Hematopoietic multipotent progenitor cell (in vitro differentiated cells): Measurements from ENCODE around the gene PRKCA. TPM values are rescaled to one million over a fixed set of nuclear protein-coding genes. Genes with fewer than 3 reads are reported as not detected.
"Not testable (repeated sequence)": the region's sequence is repeated elsewhere in the genome, so short reads cannot be mapped to it uniquely, and the experiment has no call there.

Experiments
- DNase-seq, 3 donors: peaks; one replicate each; pipeline ENCODE4 v3.0.0-alpha.2; 2011 to 2015; ENCODE audit warnings: low read depth in 2 of 3, low spot score in 2 of 3
- total RNA-seq: library from RNA; depleted of rRNA; stranded (reverse); fragments of >200 nt; gene quantifications from one replicate; pipeline ENCODE4 v1.2.3, GENCODE V29; 2012

PRKCA gene
- total RNA-seq, 1 donor: 0.54 TPM

DNA sequence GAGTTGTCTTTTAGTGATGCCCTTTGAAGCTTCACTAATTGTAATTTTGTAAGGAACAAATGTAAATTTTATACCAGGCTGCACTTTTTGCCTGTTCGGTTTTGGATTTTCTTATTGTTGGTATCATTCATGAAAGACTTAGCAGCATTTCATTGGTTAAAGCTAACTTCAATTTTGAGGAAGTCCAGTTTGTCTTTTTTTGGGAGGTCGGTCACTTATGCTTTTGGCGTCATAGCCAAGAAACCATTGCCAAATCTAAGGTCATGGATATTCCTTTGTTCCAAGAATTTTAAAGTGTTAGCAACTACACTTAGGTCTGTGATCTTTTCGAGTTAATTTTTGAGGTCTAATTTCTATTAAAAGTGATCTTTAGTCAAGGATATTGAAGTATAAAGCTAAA lies 77.1 kb downstream of the PRKCA start:
- DNase-seq: no peak

DNA sequence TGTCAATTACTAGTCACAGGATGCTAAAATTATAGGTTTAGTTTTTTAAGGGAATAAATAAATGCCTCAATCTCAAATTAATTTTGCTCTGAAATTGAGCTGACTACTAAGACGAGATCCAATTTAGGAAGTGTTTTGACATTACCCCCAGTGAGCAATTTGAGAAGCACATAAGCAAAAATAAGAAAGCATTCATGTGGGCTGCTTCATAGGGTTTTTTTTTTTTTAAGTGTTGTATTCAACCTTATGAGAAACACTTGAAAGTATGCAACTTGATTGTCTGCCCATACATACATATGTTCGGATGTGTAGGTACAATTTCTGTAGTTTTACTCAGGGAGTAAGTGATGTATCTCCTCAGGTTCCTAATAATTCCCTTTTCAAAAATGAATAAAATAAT lies 77.6 kb downstream of the PRKCA start:
- no peak for DNase-seq

DNA sequence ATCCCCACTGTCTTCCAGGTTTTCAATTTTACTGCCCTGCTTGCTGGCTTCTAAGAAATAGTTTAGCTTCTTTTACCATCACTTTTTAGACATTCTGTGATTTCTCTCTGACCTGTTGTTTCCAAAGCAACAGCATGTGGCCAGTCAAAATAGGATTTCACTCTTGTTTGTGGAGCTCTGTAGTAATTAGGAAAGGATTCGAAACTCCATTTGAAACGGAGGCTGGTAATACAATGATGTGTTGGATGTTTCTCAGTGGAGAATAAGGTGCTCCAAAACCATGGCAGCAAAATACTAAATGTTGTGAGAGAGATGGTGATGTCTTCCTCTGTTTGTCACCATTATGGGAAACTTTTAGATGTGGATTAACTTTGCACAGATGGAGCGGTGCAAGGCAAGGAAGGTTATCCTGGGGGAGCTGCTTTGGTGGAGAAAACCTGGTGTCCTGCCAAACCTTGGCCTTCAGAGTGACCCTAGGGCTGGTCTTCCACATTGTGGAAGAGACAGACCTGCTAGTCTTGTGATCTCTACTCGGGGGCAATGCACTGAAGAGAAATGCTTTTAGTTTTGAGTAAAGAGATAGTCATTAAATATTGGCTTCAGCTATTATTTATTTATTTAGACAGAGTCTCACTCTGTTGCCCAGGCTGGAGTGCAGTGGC lies 79.4 kb downstream of the PRKCA start:
- DNase-seq: no peak

DNA sequence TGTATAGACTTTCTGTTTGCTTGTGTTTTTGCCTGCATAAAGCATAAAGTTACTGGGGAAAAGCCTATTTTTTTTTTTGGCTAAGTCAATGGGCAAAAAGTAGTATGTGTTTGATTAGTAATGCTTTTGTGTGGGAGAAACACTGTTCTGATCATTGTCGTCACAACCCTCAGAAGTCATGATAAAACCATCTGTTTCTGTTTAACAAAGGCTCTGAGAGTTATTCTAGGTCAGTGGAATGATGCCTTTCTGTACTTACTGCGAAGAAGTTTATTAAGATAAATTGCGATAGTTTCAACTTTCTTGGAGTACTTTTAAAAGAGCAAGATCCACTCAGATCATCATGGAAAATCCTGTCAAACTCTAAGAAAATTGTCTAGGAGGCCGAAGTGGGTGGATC lies 80.9 kb downstream of the PRKCA start:
- DNase-seq: no peak

DNA sequence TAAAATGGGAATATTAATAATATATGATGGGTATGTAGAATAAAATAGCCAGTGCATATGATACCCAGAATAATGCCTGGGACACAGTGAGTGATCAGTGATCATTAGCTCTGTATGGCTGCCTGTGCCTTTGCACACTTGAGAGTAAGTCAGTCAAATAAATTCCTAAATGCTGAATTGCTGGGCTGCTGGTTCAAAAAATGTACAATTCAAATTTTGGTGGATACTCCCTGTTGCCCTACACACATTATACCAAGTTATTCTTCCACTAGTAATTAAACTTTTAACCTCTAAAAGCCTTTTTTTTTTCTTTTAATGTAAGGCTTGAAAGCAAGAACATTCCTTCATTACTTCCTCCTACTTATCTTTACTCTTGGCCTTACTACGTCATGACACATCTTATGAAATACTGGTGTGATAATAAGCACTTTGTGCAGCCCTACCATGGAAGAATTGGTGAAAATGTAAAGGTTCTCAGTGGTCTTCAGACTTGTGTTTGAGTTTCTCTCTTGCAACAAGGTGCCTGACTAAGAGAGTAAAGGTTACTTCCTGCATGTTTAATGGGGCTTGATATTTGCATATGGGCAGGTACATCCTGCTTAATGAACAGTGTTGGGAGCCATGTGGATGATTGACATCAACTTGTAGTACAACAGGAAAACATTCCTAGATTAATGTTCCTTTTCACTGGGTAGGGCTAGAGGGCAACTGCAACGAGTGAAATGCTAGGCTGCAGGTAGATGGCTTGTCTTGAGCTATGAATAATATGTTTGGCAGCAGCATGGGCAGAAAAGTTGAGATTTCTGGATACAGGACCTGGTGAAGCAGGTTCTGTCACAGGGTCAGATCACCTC lies 84.3 kb downstream of the PRKCA start:
- DNase-seq: no peak

DNA sequence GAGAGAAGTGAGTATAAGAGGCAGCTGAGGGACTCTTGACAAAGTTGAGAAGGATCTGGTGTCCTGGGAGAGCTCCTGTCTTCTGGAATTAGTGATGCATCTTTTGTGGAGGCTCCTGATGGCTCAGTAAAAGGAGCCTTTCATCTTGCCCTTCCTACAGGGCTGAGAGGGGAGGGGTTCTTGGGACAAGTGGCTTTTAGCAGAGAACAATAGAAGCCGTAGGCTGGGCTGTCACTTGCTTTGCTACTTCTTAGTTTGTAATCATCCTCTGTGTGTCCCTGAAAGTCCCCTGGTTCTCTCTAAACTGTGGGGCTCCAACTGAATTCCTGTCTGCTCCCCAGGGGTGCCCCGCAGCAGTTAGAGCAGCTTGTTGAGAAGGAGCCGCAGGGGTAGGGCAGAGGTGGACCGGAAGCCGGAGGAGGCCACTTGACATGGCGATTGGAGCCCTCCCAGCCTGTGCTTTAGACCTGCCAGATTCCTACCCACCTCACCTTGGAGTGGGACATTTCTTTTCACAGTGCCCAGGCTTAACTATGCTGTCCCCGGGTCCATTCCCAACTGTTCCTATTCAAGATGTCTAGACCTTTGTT lies 85.1 kb downstream of the PRKCA start:
- DNase-seq: no peak

DNA sequence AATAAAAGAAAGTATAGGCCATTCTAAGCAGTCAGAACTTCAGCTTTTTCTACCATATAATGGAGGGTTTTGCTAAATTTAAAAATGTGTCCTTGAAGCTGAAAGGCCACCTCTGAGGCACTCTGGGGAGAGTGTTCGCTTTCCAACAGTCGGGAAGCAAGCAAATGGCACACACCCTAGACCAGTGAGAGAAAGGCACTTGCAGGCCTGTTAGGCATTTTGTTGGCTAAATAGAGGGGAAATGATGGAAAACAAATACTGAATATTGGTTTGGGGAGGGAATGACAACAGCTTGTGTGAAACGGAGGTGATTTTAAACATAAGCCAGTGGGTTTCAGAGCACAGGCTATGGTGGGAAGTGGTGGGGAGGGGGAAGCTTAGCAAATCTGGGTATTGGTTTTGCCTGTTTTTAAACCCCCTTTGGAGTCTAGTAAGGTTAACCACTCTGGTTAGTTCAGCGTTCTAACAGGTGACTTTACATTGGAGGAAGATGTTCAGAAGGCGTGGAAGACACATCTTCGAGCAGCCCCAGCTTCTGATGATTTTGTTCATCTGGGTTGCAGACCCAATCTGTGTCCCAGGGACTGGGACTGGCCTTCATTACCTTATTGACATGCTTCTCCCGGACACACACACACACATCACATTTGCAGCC lies 90.5 kb downstream of the PRKCA start:
- no peak for DNase-seq

DNA sequence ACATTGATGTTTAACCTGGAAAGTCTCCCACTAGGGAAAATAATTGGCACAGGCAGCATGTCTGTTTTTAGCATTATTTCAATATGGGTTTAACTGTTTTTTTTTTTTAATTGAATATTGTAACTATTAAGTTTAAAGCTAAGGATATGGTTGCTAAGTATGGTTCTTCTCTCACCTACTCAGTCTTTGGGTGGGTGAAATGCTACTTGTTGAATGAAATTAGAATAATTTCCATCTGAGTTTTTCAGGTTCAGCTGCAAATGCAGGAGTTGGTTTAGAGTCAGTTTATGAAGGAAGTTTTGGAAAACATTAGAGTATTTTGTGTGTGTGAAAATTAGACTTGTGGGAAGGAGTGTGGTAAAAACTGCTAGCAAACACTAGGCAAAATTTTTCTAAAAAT lies 93.5 kb downstream of the PRKCA start:
- no peak for DNase-seq

DNA sequence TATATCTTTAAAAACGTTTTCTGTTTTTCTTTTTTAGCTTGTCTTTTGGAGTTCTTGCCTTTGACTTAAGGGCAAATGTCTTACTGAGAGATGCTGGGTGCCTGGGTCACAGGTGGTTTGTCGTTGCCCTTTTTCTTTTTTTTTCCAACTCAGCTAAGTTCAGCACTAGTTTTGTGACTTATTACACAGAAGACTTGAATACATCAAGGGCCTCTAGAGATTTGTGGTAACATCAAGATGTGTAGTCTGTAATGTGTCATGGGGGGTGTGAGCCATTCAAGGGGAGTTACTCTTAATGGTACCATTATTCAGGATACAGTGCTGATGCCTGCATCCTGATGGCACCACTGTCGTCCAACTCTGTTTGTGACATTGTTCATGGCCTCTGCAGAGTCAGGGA lies 95.1 kb downstream of the PRKCA start:
- no peak for DNase-seq

DNA sequence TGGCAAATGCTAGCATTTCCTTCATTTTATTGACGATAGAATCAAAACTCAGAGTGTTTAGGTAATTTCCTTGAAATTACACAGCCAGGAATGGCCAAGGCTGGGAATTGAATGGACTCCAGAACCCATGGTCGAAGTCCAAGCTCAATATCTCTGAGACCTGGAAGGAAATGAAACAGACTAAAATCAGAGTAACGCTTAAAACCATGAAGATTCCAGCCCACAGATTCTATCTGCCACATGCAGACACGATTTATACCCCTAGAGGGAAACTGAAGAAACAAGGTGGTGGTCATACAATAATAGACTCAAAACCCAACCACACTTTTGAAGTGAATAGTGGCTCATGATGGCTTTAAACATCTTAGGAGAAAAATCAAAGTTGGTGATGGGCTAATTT lies 95.6 kb downstream of the PRKCA start:
- DNase-seq: no peak

DNA sequence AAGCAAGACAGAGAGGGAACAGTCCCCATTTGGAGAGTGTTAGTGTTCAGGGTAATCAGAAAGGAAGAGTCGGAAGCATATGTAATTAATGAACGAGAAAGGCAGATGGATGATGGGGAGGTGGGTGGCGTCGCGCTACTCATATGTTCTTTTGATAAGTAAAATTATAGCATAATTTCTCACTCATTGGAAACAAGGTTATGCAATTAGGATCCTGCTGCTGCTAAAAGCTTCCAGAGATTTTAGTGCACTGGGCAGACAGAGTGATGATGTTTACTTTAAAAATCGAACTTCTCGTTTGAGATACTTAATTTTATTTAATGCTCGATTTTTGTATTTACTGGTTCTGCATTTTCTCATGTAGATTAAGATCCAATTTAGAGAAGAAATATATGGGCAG lies 96.2 kb downstream of the PRKCA start:
- no peak for DNase-seq

DNA sequence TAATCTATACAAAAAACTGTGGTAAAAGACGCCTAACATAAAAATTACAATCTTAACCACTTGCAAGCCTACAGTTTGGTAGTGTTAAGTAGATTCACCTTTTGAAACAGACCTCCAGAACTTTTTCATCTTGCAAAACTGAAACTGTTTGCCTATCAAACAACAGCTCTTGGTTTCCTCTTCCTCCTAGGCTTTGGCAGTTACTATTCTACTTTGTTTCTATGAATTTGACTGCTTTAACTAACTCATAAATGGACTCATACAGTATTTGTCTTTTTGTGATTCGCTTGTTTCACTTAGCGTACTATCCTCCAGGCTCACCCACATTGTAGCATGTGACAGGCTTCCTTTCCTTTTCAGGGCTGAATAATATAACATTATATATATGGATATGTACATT lies 97.0 kb downstream of the PRKCA start:
- DNase-seq: peak in 1 of 3 donors; percentile 19

DNA sequence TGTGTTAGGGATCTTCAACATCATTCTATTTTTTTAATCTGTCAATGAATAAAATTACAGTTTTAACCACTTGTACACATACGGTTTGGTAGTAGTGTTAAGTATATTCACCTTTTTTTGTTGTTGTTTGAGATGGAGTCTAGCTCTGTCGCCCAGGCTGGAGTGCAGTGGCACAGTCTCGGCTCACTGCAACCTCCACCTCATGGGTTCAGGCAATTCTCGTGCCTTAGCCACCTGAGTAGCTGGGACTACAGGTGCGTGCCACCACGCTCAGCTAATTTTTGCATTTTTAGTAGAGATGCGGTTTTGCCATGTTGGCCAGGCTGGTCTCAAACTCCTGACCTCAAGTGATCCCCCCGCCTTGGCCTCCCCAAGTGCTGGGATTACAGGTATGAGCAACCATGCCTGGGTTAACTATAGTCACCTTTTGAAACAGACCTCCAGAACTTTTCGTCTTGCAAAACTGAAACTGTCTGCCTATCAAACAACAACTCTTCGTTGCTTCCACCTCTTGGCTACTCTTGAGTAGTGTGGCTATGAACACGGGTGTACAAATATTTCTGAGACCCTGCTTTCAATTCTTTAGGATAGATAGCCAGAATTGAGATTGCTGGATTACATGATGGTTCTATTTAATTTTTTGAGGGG lies 97.8 kb downstream of the PRKCA start:
- not testable (repeated sequence) for DNase-seq

DNA sequence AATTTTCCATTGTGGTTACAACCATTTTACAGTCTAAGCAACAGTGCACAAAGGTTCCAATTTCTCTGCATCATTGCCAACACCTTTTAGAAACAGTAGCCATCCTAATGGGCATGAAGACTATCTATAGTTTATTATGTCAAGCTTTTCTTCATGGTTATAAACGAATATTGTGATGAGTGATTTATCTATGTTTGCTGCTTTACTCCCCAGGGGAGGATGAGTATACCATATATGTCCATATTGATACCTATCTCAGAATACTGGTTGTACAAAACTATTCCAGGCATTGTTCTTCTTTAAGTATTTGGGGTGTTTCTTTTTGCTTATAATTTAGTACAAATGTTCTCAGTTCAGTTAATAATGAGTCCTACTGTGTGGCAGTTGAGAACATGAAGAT lies 98.3 kb downstream of the PRKCA start:
- DNase-seq: no peak

DNA sequence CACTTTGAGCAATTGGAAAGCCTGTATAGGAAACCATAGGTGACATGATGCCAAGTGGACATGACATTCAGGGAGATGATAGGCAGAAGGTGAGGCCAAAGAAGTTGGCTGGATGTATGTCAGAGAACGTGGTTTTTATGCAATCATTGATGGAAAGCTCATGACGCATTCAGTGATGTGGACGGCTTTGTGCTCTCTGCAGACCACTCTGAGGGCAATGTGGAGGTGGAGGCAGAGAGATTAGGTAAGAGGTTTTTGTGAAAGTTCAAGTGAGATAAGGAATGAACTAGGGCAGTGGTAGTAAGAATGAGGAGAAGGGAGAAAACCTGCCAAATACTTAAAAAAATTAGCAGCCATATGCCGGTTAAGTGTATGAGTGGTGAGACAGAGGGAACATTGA lies 99.0 kb downstream of the PRKCA start:
- DNase-seq: no peak

DNA sequence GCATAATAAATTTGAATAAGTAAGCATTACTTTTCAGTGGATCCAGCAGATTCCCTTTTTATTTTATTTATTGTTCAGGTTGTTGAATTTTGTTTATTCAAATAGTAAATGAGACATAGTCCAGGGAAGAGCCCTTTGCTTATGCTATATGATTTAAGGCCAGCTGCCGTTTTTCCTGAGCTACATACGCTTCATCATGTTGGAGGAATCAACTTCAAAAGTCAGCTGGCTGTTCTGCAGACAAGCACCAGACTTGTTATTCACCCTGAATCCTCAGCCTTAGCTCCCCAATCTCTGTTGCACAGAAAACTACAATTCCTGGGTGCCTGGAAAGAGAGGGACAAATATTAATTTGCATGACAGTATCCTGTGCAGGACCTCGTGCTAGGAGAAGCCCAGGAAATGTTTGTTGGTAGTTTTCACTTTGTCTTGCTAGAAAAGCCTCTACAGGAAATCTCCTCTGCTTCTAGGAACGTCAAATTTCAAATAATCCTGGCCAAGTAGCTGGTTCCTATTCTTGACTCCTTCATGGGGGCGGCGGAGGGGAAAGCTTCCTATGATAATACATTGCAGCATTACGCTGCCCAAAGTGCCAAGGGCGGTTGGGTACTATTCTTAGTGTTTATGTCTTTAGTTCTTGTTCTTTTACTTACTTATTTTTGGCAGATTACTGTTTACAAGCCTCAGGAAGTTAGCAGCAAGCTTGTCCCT lies 101.6 kb downstream of the PRKCA start:
- no peak for DNase-seq

DNA sequence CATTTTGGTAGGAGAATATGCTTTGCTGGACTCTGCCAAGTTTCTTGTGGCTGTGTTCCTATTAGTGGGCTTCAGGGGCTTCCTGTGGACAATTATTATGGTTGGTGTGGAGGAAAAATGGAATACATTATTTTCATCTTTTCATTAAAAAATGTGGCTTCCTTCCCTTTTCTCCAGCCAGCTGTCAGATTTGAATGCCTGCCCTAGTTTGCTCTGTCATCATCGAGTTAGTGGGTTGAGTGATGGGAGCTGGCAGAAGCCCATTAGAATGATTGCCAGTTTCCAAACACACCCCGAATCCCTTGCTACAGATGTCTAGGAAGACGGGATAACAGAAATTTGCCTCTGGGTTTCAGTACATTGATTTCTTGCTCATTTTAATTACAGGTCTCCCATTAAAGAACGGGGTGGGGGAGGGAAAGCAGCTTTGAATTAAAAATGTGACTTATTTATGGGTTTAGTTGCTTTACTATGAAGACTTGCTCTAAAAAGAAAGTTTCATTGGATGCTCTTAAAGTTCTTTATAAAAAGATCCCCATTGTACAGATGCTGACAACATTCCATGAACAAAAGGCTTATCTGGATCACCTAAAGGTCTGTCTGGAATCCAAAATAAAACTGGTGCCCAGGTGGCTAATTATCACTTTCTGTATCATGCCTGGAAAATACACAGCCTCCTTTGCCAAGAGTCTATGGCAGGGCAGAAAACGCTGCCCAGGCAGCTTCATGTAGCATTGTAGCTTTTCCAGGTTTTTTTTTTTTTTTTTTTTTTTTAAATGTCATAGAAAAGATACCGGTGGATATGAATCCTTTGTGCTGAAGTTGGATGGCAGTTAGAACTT lies 103.6 kb downstream of the PRKCA start:
- peak in 1 of 3 donors; percentile 50 for DNase-seq

DNA sequence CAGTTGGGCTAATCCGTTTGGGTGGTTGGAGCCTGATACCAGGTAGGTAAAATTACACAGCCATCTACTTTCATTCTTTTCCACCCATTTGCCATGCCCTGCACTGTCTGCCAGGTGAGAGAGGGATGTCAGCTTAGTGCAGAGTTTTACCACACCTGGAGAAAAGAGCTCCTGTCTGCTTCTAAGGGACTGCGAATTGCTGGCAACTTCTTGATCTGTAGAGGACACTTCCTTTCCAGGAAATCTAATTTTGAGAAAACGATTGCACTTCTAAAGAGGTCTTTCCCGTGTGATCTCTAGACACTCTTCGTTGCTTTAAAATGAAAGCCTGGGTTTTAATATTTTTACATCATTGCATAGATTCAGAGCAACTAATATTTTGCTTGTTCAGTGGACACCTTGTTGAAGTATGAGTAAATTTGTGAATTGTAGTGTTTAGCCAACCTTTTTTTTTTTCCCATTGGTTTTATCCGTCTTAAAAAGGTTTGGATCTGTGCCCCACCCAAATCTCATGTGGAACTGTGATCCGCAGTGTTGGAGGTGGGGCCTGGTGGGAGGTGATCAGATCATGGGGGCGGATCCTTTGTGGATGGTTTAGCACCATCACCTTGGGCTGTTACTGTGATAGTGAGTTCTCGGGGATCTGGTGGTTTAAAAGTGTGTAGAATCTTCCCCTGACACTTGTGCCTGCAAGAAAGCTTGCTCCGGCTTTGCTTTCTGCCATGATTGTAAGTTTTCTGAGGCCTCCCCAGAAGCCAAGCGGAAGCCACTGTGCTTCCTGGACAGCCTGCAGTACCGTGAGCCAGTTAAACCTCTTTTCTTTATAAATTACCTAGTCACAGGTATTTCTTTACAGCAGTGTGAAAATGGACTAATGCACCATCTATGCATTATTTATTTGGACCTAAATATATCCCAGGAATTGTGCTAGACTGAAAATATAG lies 104.6 kb downstream of the PRKCA start:
- no peak for DNase-seq
